GM12878 (cell line): ENCODE results near the gene NECTIN2. TPM values are rescaled to one million over a fixed set of nuclear protein-coding genes. Genes with fewer than 3 reads are reported as not detected.
A peak's percentile ranks its signal among the peaks of the same experiment; 100 is the strongest.

ENCODE experiments used
- ATAC-seq: fragments of 200-7000 bp; cut with Tn5 transposase; 3 replicates; pipeline ENCODE4 v1.9.1; 2020; ENCODE audit warnings: mild to moderate bottlenecking, moderate library complexity
- BruUV-seq: library from RNA; stranded (reverse); fragments of 400-500 nt; replicated peaks from 2 replicates; lab custom pipeline; 2021; lab: Mats Ljungman, UMichigan
- CTCF ChIA-PET: fragments of 300-600 bp; sonication (Branson Sonifier 250); formaldehyde crosslinking; extraction: SDS; loops from one replicate; lab custom pipeline; 2021; ENCODE audit warnings: inconsistent platforms; lab: Yijun Ruan, JAX
- POLR2A ChIA-PET: fragments of 350-600 bp; formaldehyde crosslinking; extraction: SDS; loops from one replicate; lab custom pipeline; 2021; ENCODE audit warnings: inconsistent platforms; lab: Charles Lee
- RAD21 ChIA-PET: fragments of 300-600 bp; sonication (Branson Sonifier 250); formaldehyde crosslinking; loops from one replicate; lab custom pipeline; 2023; ENCODE audit warnings: antibody characterized with exemption; ENCODE audit not compliant: unreplicated experiment; lab: Charles Lee
- SMC1A ChIA-PET: fragments of 300-600 bp; sonication (Branson Sonifier 250); formaldehyde crosslinking; loops from one replicate; lab custom pipeline; 2023; ENCODE audit not compliant: unreplicated experiment, uncharacterized antibody; lab: Charles Lee
- DNase-seq: peaks from one replicate; pipeline ENCODE4 v3.0.0-alpha.2; 2011; ENCODE audit warnings: low read depth, low spot score
- FAIRE-seq: peaks from 3 replicates; lab custom pipeline; 2011; peaks lifted over from hg19 to GRCh38; lab: Jason Lieb, UNC
- H2AFZ ChIP-seq: 2 replicates; pipeline ENCODE4 v1.6.0; 2011; ENCODE audit warnings: low read depth, low read length, control low read depth; ENCODE audit not compliant: control insufficient read depth
- H3K27ac ChIP-seq: 2 replicates; pipeline ENCODE4 v1.5.1; 2011; ENCODE audit warnings: control low read depth; ENCODE audit not compliant: control insufficient read depth, insufficient read depth
- H3K27me3 ChIP-seq, 2 experiments: replicated peaks in 1 of 2; 2 replicates each; pipeline versions ENCODE4 v1.6.0 to v1.6.1; 2011; ENCODE audit warnings: low read length in 1 of 2; ENCODE audit not compliant: control insufficient read depth in 2 of 2, insufficient read depth in 2 of 2
- H3K36me3 ChIP-seq, 2 experiments: 2 replicates each; pipeline ENCODE4 v1.5.1; 2011; ENCODE audit warnings: low read length in 1 of 2; ENCODE audit not compliant: control insufficient read depth in 2 of 2, insufficient read depth in 2 of 2
- H3K4me1 ChIP-seq: 2 replicates; pipeline ENCODE4 v1.6.1; 2011; ENCODE audit warnings: mild to moderate bottlenecking, low read length, moderate library complexity, mixed read lengths; ENCODE audit not compliant: control insufficient read depth, insufficient read depth
- H3K4me2 ChIP-seq: 2 replicates; pipeline ENCODE4 v1.6.0; 2011; ENCODE audit warnings: control low read depth; ENCODE audit not compliant: control insufficient read depth, insufficient read depth
- H3K4me3 ChIP-seq: fragments of 200-600 bp; sonication (generic); 2 replicates; pipeline ENCODE4 v1.5.1; 2016
- H3K79me2 ChIP-seq: 2 replicates; pipeline ENCODE4 v1.6.0; 2011; ENCODE audit warnings: low read length; ENCODE audit not compliant: control insufficient read depth, insufficient read depth
- H3K9ac ChIP-seq: 2 replicates; pipeline ENCODE4 v1.8.0; 2011; ENCODE audit warnings: low read length, control low read depth, mixed read lengths; ENCODE audit not compliant: control insufficient read depth, insufficient read depth
- H3K9me3 ChIP-seq: replicated peaks from 3 replicates; pipeline ENCODE4 v1.5.1; 2011; ENCODE audit warnings: mild to moderate bottlenecking, low read length; ENCODE audit not compliant: control insufficient read depth, insufficient read depth
- H4K20me1 ChIP-seq: 2 replicates; pipeline ENCODE4 v1.6.0; 2011; ENCODE audit not compliant: control insufficient read depth, insufficient read depth
- CBX3 ChIP-seq: fragments of 200-600 bp; sonication (generic); IDR thresholded peaks from 2 replicates; pipeline ENCODE4 v1.6.1; 2016; ENCODE audit warnings: low read depth, borderline replicate concordance
- CREB1 ChIP-seq: IDR thresholded peaks from 2 replicates; pipeline ENCODE4 v1.6.1; 2012; ENCODE audit warnings: low read depth, mild to moderate bottlenecking, inconsistent platforms
- LARP7 ChIP-seq: fragments of 450-650 bp; IDR thresholded peaks from 2 replicates; pipeline ENCODE4 v1.6.1; 2017; ENCODE audit warnings: mild to moderate bottlenecking
- POLR2AphosphoS2 ChIP-seq: IDR thresholded peaks from 2 replicates; pipeline ENCODE4 v1.6.1; 2011; ENCODE audit warnings: low read depth, mild to moderate bottlenecking, low read length, improper control_type of control experiment, moderate library complexity
- RAD21 ChIP-seq: IDR thresholded peaks from 2 replicates; pipeline ENCODE4 v1.6.1; 2011; ENCODE audit warnings: mild to moderate bottlenecking, low read depth, low read length, moderate library complexity; ENCODE audit not compliant: insufficient read depth
- SIN3A ChIP-seq: IDR thresholded peaks from 2 replicates; pipeline ENCODE4 v1.6.1; 2012; ENCODE audit warnings: low read depth, low read length, improper control_type of control experiment
- SRF ChIP-seq, 2 experiments: IDR thresholded peaks; 2 replicates each; pipeline ENCODE4 v1.6.1; 2011; ENCODE audit warnings: low read depth in 2 of 2, low read length in 2 of 2, mild to moderate bottlenecking in 1 of 2, moderate library complexity in 1 of 2
- SUPT20H ChIP-seq: IDR thresholded peaks from 2 replicates; pipeline ENCODE4 v1.6.1; 2011; ENCODE audit warnings: low read depth, mild to moderate bottlenecking, low read length, moderate library complexity, borderline replicate concordance; ENCODE audit not compliant: control insufficient read depth
- TCF12 ChIP-seq: IDR thresholded peaks from 2 replicates; pipeline ENCODE4 v1.6.1; 2011; ENCODE audit warnings: low read depth, mild to moderate bottlenecking, low read length
- TCF7 ChIP-seq: IDR thresholded peaks from 2 replicates; pipeline ENCODE4 v1.6.1; 2014; ENCODE audit warnings: antibody characterized with exemption, borderline replicate concordance
- YY1 ChIP-seq: IDR thresholded peaks from 2 replicates; pipeline ENCODE4 v1.6.1; 2011; ENCODE audit warnings: low read depth, mild to moderate bottlenecking, low read length
- ZNF622 ChIP-seq: fragments of 450-650 bp; IDR thresholded peaks from 2 replicates; pipeline ENCODE4 v1.6.1; 2017; ENCODE audit warnings: mild to moderate bottlenecking, inconsistent platforms
- WGBS: methylation state at CpG from one replicate; pipeline ENCODE4 v1.1.6; 2016; ENCODE audit warnings: low lambda C conversion rate; ENCODE audit not compliant: insufficient replicate concordance, insufficient coverage; ENCODE audit errors: missing lambda C conversion rate; 5-methylcytosine and 5-hydroxymethylcytosine counted together
- in situ Hi-C: fragments of 300-500 bp; cut with MboI; formaldehyde crosslinking; loops from 9 replicates; pipeline ENCODE4 v1.14.3; 2018; ENCODE audit warnings: mixed read lengths
- intact Hi-C: fragments of 100-400 bp; cut with micrococcal nuclease; formaldehyde crosslinking; loops from one replicate; pipeline ENCODE4 v1.14.2; 2022; ENCODE audit not compliant: unreplicated experiment
- polyA plus RNA-seq, 11 experiments: library from polyadenylated mRNA; depleted of rRNA in 4 of 11; unstranded in 6 of 11; stranded (reverse) in 5 of 11; fragments of >200 nt; fragmentation: Nextera tagmentation in 4 of 11; fragmentation: Illumina TruSeq in 1 of 11; extraction: Ambion mirVana in 4 of 11; extraction: Trizol in 1 of 11; gene quantifications; 1 replicate in 1 of 11; 2 replicates in 10 of 11; pipeline versions ENCODE4 v1.2.1 to v1.2.3, GENCODE V29; 2011 to 2016; ENCODE audit warnings: inconsistent platforms in 2 of 11, missing spikeins in 2 of 11, low read depth in 1 of 11
- total RNA-seq, 4 experiments: library from RNA; depleted of rRNA in 3 of 4; stranded (reverse); fragments of >200 nt in 3 of 4; fragmentation: Illumina TruSeq in 1 of 4; extraction: Trizol in 1 of 4; gene quantifications; 2 replicates each; pipeline versions ENCODE4 v1.2.1 to v1.2.3, GENCODE V29; 2013 to 2021
- TF ChIP-seq, protein P1 (sequence below), 3 experiments: IDR thresholded peaks in 2 of 3; conservative IDR thresholded peaks in 1 of 3; 2 replicates each; pipeline ENCODE4 v1.5.1; 2011; ENCODE audit warnings: low read depth in 3 of 3, low read length in 3 of 3, mild to moderate bottlenecking in 3 of 3, control low read depth in 2 of 3, moderate library complexity in 2 of 3, inconsistent platforms in 1 of 3, mixed read lengths in 1 of 3; ENCODE audit not compliant: control insufficient read depth in 2 of 3, insufficient read depth in 1 of 3; ENCODE audit errors: extremely low read depth in 1 of 3
- TF ChIP-seq, protein P2 (sequence below): fragments of 450-650 bp; IDR thresholded peaks from 2 replicates; pipeline ENCODE4 v1.6.1; 2017; ENCODE audit warnings: mild to moderate bottlenecking
- TF ChIP-seq, protein P3 (sequence below): IDR thresholded peaks from 2 replicates; pipeline ENCODE4 v1.6.1; 2012; ENCODE audit warnings: mild to moderate bottlenecking, low read depth, low read length

Gene NECTIN2
- total and polyA plus RNA-seq, 10 of the 15 experiments (the other 5 are each of a cell fraction or from before 2014, with no cell fraction given), result 0.05 to 0.36 (median 0.26) TPM; not detected in 5

DNA sequence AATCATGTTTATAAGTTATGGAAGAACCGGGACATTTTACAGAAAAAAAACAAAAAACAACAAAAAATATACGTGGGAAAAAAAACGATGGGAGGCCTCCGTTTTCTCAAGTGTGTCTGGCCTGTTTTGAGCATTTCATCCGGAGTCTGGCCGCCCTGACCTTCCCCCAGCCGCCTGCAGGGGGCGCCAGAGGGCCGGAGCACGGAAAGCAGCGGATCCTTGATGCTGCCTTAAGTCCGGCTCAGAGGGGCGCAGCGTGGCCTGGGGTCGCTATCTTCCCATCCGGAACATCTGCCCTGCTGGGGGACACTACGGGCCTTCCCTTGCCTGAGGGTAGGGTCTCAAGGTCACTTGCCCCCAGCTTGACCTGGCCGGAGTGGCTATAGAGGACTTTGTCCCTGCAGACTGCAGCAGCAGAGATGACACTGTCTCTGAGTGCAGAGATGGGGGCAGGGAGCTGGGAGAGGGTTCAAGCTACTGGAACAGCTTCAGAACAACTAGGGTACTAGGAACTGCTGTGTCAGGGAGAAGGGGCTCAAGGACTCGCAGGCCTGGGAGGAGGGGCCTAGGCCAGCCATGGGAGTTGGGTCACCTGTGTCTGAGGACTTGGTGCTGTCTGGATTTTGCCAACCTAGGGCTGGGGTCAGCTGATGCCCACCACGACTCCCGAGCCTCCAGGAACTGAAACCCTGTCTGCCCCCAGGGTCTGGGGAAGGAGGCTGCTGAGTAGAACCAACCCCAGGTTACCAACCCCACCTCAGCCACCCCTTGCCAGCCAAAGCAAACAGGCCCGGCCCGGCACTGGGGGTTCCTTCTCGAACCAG is 57.7 kb downstream of the NECTIN2 start:
- POLR2A ChIA-PET, result interaction anchor here (1.0 kb wide), 1 partner anchor 136 kb away, joined by 3 read pairs; no protein-coding TSS in a partner anchor
- ATAC-seq, result peak; percentile 84
- TF ChIP-seq, protein P1, sequence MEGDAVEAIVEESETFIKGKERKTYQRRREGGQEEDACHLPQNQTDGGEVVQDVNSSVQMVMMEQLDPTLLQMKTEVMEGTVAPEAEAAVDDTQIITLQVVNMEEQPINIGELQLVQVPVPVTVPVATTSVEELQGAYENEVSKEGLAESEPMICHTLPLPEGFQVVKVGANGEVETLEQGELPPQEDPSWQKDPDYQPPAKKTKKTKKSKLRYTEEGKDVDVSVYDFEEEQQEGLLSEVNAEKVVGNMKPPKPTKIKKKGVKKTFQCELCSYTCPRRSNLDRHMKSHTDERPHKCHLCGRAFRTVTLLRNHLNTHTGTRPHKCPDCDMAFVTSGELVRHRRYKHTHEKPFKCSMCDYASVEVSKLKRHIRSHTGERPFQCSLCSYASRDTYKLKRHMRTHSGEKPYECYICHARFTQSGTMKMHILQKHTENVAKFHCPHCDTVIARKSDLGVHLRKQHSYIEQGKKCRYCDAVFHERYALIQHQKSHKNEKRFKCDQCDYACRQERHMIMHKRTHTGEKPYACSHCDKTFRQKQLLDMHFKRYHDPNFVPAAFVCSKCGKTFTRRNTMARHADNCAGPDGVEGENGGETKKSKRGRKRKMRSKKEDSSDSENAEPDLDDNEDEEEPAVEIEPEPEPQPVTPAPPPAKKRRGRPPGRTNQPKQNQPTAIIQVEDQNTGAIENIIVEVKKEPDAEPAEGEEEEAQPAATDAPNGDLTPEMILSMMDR (IDR thresholded peaks at IDR 0.05 in 2 of 3, conservative IDR thresholded peaks at IDR 0.05 in 1 of 3; ENCODE audit: control insufficient read depth in 2 of 3, extremely low read depth in 1 of 3, insufficient read depth in 1 of 3, low read depth in 3 of 3, low read length in 3 of 3), result peak; percentile 93 to 99 (median 96)
- TF ChIP-seq CBX3, result no peak
- TF ChIP-seq POLR2AphosphoS2, result no peak
- TF ChIP-seq LARP7, result peak; percentile 41; the same call in 1 of the 2 replicates
- TF ChIP-seq SUPT20H, result no peak
- 0 out of 2 replicates have a peak, but pooled peaks have one; percentile 24 for TF ChIP-seq CREB1
- TF ChIP-seq, protein P2, sequence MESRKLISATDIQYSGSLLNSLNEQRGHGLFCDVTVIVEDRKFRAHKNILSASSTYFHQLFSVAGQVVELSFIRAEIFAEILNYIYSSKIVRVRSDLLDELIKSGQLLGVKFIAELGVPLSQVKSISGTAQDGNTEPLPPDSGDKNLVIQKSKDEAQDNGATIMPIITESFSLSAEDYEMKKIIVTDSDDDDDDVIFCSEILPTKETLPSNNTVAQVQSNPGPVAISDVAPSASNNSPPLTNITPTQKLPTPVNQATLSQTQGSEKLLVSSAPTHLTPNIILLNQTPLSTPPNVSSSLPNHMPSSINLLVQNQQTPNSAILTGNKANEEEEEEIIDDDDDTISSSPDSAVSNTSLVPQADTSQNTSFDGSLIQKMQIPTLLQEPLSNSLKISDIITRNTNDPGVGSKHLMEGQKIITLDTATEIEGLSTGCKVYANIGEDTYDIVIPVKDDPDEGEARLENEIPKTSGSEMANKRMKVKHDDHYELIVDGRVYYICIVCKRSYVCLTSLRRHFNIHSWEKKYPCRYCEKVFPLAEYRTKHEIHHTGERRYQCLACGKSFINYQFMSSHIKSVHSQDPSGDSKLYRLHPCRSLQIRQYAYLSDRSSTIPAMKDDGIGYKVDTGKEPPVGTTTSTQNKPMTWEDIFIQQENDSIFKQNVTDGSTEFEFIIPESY, result no peak
- TF ChIP-seq RAD21, result peak; percentile 88
- TF ChIP-seq SRF (IDR thresholded peaks at IDR 0.05; ENCODE audit: low read depth in 2 of 2, low read length in 2 of 2), result 0 out of 4 replicates have a peak, but pooled peaks of 1 of the 2 experiments have one; percentile 15
- no peak for TF ChIP-seq TCF7
- TF ChIP-seq SIN3A, result no peak
- no peak for TF ChIP-seq TCF12
- peak; percentile 51; the same call in 1 of the 2 replicates for TF ChIP-seq YY1
- TF ChIP-seq, protein P3, sequence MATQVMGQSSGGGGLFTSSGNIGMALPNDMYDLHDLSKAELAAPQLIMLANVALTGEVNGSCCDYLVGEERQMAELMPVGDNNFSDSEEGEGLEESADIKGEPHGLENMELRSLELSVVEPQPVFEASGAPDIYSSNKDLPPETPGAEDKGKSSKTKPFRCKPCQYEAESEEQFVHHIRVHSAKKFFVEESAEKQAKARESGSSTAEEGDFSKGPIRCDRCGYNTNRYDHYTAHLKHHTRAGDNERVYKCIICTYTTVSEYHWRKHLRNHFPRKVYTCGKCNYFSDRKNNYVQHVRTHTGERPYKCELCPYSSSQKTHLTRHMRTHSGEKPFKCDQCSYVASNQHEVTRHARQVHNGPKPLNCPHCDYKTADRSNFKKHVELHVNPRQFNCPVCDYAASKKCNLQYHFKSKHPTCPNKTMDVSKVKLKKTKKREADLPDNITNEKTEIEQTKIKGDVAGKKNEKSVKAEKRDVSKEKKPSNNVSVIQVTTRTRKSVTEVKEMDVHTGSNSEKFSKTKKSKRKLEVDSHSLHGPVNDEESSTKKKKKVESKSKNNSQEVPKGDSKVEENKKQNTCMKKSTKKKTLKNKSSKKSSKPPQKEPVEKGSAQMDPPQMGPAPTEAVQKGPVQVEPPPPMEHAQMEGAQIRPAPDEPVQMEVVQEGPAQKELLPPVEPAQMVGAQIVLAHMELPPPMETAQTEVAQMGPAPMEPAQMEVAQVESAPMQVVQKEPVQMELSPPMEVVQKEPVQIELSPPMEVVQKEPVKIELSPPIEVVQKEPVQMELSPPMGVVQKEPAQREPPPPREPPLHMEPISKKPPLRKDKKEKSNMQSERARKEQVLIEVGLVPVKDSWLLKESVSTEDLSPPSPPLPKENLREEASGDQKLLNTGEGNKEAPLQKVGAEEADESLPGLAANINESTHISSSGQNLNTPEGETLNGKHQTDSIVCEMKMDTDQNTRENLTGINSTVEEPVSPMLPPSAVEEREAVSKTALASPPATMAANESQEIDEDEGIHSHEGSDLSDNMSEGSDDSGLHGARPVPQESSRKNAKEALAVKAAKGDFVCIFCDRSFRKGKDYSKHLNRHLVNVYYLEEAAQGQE, result no peak
- no peak for TF ChIP-seq ZNF622

More for the DNA sequence above, 57.7 kb downstream of the NECTIN2 start:
- Histone ChIP-seq H2AFZ (no peak overlapping the region), H3K27ac (no peak overlapping the region), H3K79me2 (no peaks in the 10 kb centered on the region), H3K4me2 (no peak overlapping the region), H3K9ac (no peak overlapping the region), H3K4me3 (no peak overlapping the region), H3K9me3 (no peaks in the 10 kb centered on the region), H3K4me1 (no peaks in the 10 kb centered on the region), H4K20me1 (no peaks in the 10 kb centered on the region; the same call in 1 of the 2 replicates), H3K27me3 (no peaks in the 10 kb centered on the region), H3K36me3 (peaks cover 8 to 22% of the 10 kb centered on the region in 2 experiments; a peak in 3 of 4 replicates)
- ChIA-PET RAD21 (interaction anchor here (0.9 to 2.3 kb wide), 3 partner anchors 48 to 284 kb away, joined by 3 to 8 read pairs (median 3); no protein-coding TSS in a partner anchor), CTCF (interaction anchor here (0.8 to 4.3 kb wide), 12 partner anchors 10 to 222 kb away, joined by 3 to 34 read pairs (median 4); partner anchors contain the start of genes APOC1, CLPTM1 and TOMM40), SMC1A (interaction anchor here (2.3 kb wide), 1 partner anchor 48 kb away, joined by 11 read pairs; no protein-coding TSS in a partner anchor)
- in situ Hi-C loops, result loop anchor here (5.0 to 10.0 kb wide), 3 partner anchors 51 to 431 kb away; partner anchors contain the start of gene CLPTM1
- BruUV-seq, result no TSS peak
- 21% methylated on average over 24 of the region's 24 CpGs for WGBS
- DNase-seq, result no peak
- FAIRE-seq, result peak; percentile 85
- intact Hi-C loops, result loop anchor here (2.0 kb wide), 2 partner anchors 47 to 155 kb away; no protein-coding TSS in a partner anchor
